CD4-positive, alpha-beta memory T cell (primary cell): ENCODE results near the gene PAQR9. TPM values are rescaled to one million over a fixed set of nuclear protein-coding genes. Genes with fewer than 3 reads are reported as not detected.
"Not testable (repeated sequence)": the region's sequence is repeated elsewhere in the genome, so short reads cannot be mapped to it uniquely, and the experiment has no call there.

Experiments used
- CTCF ChIA-PET: fragments of 350-600 bp; sonication (Branson Sonifier 250); formaldehyde crosslinking; loops from one replicate; lab custom pipeline; 2021; ENCODE audit warnings: inconsistent platforms; ENCODE audit not compliant: partially characterized antibody; lab: Charles Lee
- POLR2A ChIA-PET: fragments of 350-600 bp; sonication (Branson Sonifier 250); formaldehyde crosslinking; loops from one replicate; lab custom pipeline; 2021; ENCODE audit not compliant: partially characterized antibody; lab: Charles Lee
- DNase-seq, 5 donors: peaks; one replicate each; pipeline versions ENCODE4 v3.0.0 to v3.0.0-alpha.2; 2020 to 2022; ENCODE audit warnings: mixed read lengths in 1 of 5
- H3K27ac ChIP-seq: one replicate; pipeline ENCODE4 v1.7.0; 2013; ENCODE audit warnings: low read depth, low read length
- H3K27me3 ChIP-seq: 2 replicates; pipeline ENCODE4 v1.7.0; 2013; ENCODE audit warnings: mild to moderate bottlenecking, low read length, moderate library complexity; ENCODE audit not compliant: insufficient read depth
- H3K36me3 ChIP-seq: 2 replicates; pipeline ENCODE4 v1.7.0; 2013; ENCODE audit warnings: mild to moderate bottlenecking, low read length, moderate library complexity; ENCODE audit not compliant: insufficient read depth
- H3K4me1 ChIP-seq: 2 replicates; pipeline ENCODE4 v1.7.0; 2013; ENCODE audit warnings: mild to moderate bottlenecking, low read length, moderate library complexity; ENCODE audit not compliant: insufficient read depth
- H3K4me3 ChIP-seq, 2 donors: one replicate each; pipeline ENCODE4 v1.7.0; 2013; ENCODE audit warnings: low read length in 2 of 2, mild to moderate bottlenecking in 1 of 2
- H3K9me3 ChIP-seq, 2 donors: one replicate each; pipeline ENCODE4 v1.7.0; 2013; ENCODE audit warnings: low read length in 2 of 2, control low read depth in 1 of 2; ENCODE audit not compliant: control insufficient read depth in 1 of 2
- H3K27ac Mint-ChIP-seq, 7 donors: one replicate each; pipeline ENCODE4 v1.8.0; 2020 to 2021; ENCODE audit warnings: mixed read lengths in 7 of 7, mild to moderate bottlenecking in 6 of 7, inconsistent platforms in 3 of 7, moderate library complexity in 3 of 7
- H3K27me3 Mint-ChIP-seq, 2 donors: one replicate each; pipeline ENCODE4 v1.8.0; 2020 to 2021; ENCODE audit warnings: mixed read lengths in 2 of 2
- H3K36me3 Mint-ChIP-seq, 2 donors: one replicate each; pipeline ENCODE4 v1.8.0; 2020 to 2021; ENCODE audit warnings: mixed read lengths in 2 of 2, inconsistent platforms in 1 of 2, mild to moderate bottlenecking in 1 of 2
- H3K4me1 Mint-ChIP-seq, 4 donors: one replicate each; pipeline ENCODE4 v1.8.0; 2020 to 2021; ENCODE audit warnings: mixed read lengths in 4 of 4, mild to moderate bottlenecking in 1 of 4
- H3K4me3 Mint-ChIP-seq, 8 donors: one replicate each; pipeline ENCODE4 v1.8.0; 2020 to 2021; ENCODE audit warnings: mixed read lengths in 8 of 8, mild to moderate bottlenecking in 7 of 8, moderate library complexity in 6 of 8, inconsistent platforms in 3 of 8
- H3K9me3 Mint-ChIP-seq, 8 donors: one replicate each; pipeline ENCODE4 v1.8.0; 2020 to 2021; ENCODE audit warnings: mixed read lengths in 8 of 8, mild to moderate bottlenecking in 5 of 8, inconsistent platforms in 3 of 8, moderate library complexity in 1 of 8
- intact Hi-C: fragments of 100-400 bp; cut with micrococcal nuclease; formaldehyde crosslinking; loops from one replicate; pipeline ENCODE4 v1.15.1; 2023
- polyA plus RNA-seq, 2 donors: library from polyadenylated mRNA; unstranded; fragments of 300-500 nt; fragmentation: Illumina TruSeq; gene quantifications; one replicate each; pipeline ENCODE4 v1.2.3, GENCODE V29; 2021
- total RNA-seq, 2 experiments: library from RNA; stranded (reverse); gene quantifications; one replicate each; pipeline ENCODE4 v1.2.3, GENCODE V29; 2021

PAQR9 gene
- total and polyA plus RNA-seq, 4 experiments from 2014 or later = not detected

DNA sequence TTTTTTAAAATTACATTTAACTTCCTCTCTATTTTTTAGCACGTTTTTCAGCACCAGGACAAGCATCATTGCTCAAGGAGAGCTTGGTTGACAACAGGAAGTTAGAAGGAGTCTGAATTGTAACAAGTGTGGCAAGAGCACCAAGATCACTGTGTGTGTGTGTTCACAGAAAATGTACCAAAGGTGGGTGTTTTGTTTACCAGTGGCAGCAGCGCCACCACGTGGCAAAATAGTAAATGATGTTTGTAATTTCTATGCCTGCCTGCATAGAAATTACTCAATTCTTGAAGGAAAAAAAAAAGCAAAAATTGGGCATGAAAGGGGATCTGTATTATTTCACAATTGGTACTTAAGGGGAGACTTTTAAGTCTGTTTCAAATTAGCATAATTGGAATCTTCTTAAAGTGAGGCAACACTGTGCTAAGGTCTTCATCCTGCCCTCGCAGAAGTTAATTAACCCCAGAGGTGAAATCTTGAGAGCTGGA lies 30.5 kb upstream of the PAQR9 start:
- Mint-ChIP-seq H3K4me3 (no peak overlapping the region), H3K27ac (no peak overlapping the region)

DNA sequence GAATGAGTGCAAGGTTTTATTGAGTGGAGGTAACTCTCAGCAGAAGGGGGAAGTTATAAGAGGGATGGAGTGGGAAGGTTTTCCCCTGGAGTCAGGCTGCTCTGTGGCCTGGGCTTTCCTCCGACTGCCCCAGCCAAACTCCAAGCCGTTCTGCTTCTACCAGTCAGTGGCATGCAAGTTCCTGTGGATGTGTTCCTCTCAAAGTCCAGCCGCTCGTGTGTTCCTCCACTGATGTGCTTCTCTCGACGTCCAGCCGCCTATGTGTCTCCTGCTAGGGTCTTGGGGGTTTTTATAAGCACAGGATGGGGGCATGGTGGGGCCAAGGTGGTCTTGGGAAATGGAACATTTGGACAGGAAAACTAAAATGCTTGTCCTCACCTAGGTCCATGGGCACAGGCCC lies 28.8 kb upstream of the PAQR9 start:
- H3K9me3 Mint-ChIP-seq = no peaks in the 10 kb centered on the region
- no peaks in the 10 kb centered on the region for H3K27me3 ChIP-seq
- H3K4me3 Mint-ChIP-seq = no peak overlapping the region
- no peaks in the 10 kb centered on the region for H3K36me3 ChIP-seq
- peaks cover 5 to 10% of the 10 kb centered on the region in 2 donors for H3K27me3 Mint-ChIP-seq
- H3K4me1 ChIP-seq = no peaks in the 10 kb centered on the region
- no peak overlapping the region for H3K4me3 ChIP-seq
- peaks cover 0 to 3% (median 0%) of the 10 kb centered on the region in 4 donors for H3K4me1 Mint-ChIP-seq
- no peaks in the 10 kb centered on the region for H3K36me3 Mint-ChIP-seq
- H3K27ac ChIP-seq = no peak overlapping the region
- intact Hi-C loops = no loop called here
- no peak for DNase-seq
- POLR2A ChIA-PET = no interaction called here
- no peaks in the 10 kb centered on the region for H3K9me3 ChIP-seq
- H3K27ac Mint-ChIP-seq = no peak overlapping the region
- CTCF ChIA-PET = interaction anchor here (0.9 to 5.1 kb wide), 6 partner anchors 9 to 406 kb away, joined by 3 to 25 read pairs (median 6); partner anchors contain the start of gene U2SURP

More for the DNA sequence above, 30.5 kb upstream of the PAQR9 start:
- Histone ChIP-seq H3K4me1 (no peaks in the 10 kb centered on the region), H3K36me3 (no peaks in the 10 kb centered on the region), H3K27me3 (no peaks in the 10 kb centered on the region), H3K27ac (no peak overlapping the region), H3K4me3 (no peak overlapping the region), H3K9me3 (no peaks in the 10 kb centered on the region)
- peak; percentile 53 to 61 (median 59) for DNase-seq
- intact Hi-C loops = loop anchor here (1.0 kb wide), 1 partner anchor 408 kb away; no protein-coding TSS in a partner anchor
- CTCF ChIA-PET = interaction anchor here (0.7 to 2.6 kb wide), 8 partner anchors 9 to 414 kb away, joined by 3 to 12 read pairs (median 4); no protein-coding TSS in a partner anchor
- no peaks in the 10 kb centered on the region for H3K9me3 Mint-ChIP-seq
- peaks cover 0 to 7% of the 10 kb centered on the region in 2 donors for H3K27me3 Mint-ChIP-seq
- peaks cover 0 to 3% (median 0%) of the 10 kb centered on the region in 4 donors for H3K4me1 Mint-ChIP-seq
- H3K36me3 Mint-ChIP-seq = no peaks in the 10 kb centered on the region
- POLR2A ChIA-PET = no interaction called here

DNA sequence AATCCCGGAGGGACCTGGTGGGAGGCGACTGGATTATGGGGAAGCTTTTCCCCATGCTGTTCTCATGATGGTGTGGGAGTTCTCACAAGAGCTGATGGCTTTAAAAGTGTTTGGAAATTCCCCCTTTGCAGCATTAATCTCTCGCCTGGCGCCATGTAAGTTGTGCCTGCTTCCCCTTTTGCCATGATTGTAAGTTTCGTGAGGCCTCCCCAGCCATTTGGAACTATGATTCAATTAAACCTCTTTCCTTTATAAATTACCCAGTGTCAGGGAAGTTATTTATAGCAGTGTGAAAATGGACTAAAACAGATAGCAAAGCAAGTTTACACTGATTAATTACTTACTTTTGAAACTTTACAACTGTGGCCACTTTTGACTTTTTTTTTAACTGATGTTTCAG lies 27.2 kb upstream of the PAQR9 start:
- intact Hi-C loops = no loop called here
- no peaks in the 10 kb centered on the region for H3K36me3 Mint-ChIP-seq
- no peak overlapping the region for H3K27ac Mint-ChIP-seq
- POLR2A ChIA-PET = no interaction called here
- no peaks in the 10 kb centered on the region for H3K4me1 ChIP-seq
- peaks cover 7 to 12% of the 10 kb centered on the region in 2 donors for H3K27me3 Mint-ChIP-seq
- H3K27ac ChIP-seq = no peak overlapping the region
- no peaks in the 10 kb centered on the region for H3K9me3 ChIP-seq
- CTCF ChIA-PET = interaction anchor here (0.7 to 5.1 kb wide), 8 partner anchors 8 to 1930 kb away, joined by 3 to 25 read pairs (median 3); partner anchors contain the start of gene U2SURP
- peaks cover 0 to 3% (median 0%) of the 10 kb centered on the region in 4 donors for H3K4me1 Mint-ChIP-seq
- no peaks in the 10 kb centered on the region for H3K9me3 Mint-ChIP-seq
- no peak for DNase-seq
- no peaks in the 10 kb centered on the region for H3K36me3 ChIP-seq
- no peaks in the 10 kb centered on the region for H3K27me3 ChIP-seq
- no peak overlapping the region for H3K4me3 Mint-ChIP-seq
- H3K4me3 ChIP-seq = no peak overlapping the region

- H3K4me3 Mint-ChIP-seq, H3K4me1 Mint-ChIP-seq, POLR2A ChIA-PET, H3K27ac ChIP-seq, H3K4me1 ChIP-seq, H3K9me3 Mint-ChIP-seq, H3K4me3 ChIP-seq, H3K27ac Mint-ChIP-seq, H3K36me3 Mint-ChIP-seq, H3K9me3 ChIP-seq, DNase-seq, H3K36me3 ChIP-seq, H3K27me3 ChIP-seq: not testable (repeated sequence)
- intact Hi-C loops = loop anchor here (5.0 kb wide), 1 partner anchor 862 kb away; no protein-coding TSS in a partner anchor
- CTCF ChIA-PET = interaction anchor here (5.1 kb wide), 1 partner anchor 403 kb away, joined by 25 read pairs; no protein-coding TSS in a partner anchor
- H3K27me3 Mint-ChIP-seq = peaks cover 9 to 10% of the 10 kb centered on the region in 2 donors
Measured at GRCh38 chr3:142988826-142989225, 25.4 kb upstream of the PAQR9 start.

DNA sequence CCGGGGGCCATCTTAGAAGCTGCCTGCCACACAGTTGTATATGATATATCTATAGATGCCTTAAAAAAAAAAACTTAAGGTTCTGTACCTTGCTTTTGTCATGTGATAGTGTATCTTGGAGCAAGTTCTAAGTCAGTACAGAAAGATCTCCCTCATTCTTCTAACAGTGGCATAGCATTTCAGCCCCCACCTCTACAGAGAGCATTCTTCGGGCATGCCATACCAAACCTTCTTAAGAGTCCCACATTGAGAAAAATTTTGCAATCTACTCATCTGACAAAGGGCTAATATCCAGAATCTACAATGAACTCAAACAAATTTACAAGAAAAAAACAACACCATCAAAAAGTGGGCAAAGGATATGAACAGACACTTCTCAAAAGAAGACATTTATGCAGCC lies 24.7 kb upstream of the PAQR9 start:
- DNase-seq, H3K36me3 Mint-ChIP-seq, H3K4me3 ChIP-seq, H3K27me3 ChIP-seq, H3K4me1 ChIP-seq, POLR2A ChIA-PET, H3K4me1 Mint-ChIP-seq, H3K4me3 Mint-ChIP-seq, H3K36me3 ChIP-seq, H3K9me3 ChIP-seq, H3K9me3 Mint-ChIP-seq, H3K27ac ChIP-seq, H3K27ac Mint-ChIP-seq: not testable (repeated sequence)
- CTCF ChIA-PET = interaction anchor here (5.1 kb wide), 1 partner anchor 402 kb away, joined by 25 read pairs; no protein-coding TSS in a partner anchor
- H3K27me3 Mint-ChIP-seq = peaks cover 8 to 10% of the 10 kb centered on the region in 2 donors
- intact Hi-C loops = loop anchor here (5.0 kb wide), 1 partner anchor 861 kb away; no protein-coding TSS in a partner anchor

GRCh38 chr3:142987707-142988106 lies 24.2 kb upstream of the PAQR9 start:
- no peaks in the 10 kb centered on the region for H3K27me3 ChIP-seq
- intact Hi-C loops = loop anchor here (1.0 to 5.0 kb wide), 3 partner anchors 159 to 860 kb away; no protein-coding TSS in a partner anchor
- no peaks in the 10 kb centered on the region for H3K9me3 Mint-ChIP-seq
- no peaks in the 10 kb centered on the region for H3K4me1 ChIP-seq
- H3K4me3 Mint-ChIP-seq = no peak overlapping the region
- no peak overlapping the region for H3K4me3 ChIP-seq
- DNase-seq = no peak
- H3K27ac ChIP-seq = no peak overlapping the region
- no peak overlapping the region for H3K27ac Mint-ChIP-seq
- ChIA-PET CTCF (interaction anchor here (1.3 to 5.1 kb wide), 2 partner anchors 134 to 402 kb away, joined by 4 to 25 read pairs; no protein-coding TSS in a partner anchor), POLR2A (no interaction called here)
- peaks cover 10 to 13% of the 10 kb centered on the region in 2 donors for H3K27me3 Mint-ChIP-seq
- no peaks in the 10 kb centered on the region for H3K4me1 Mint-ChIP-seq
- no peaks in the 10 kb centered on the region for H3K9me3 ChIP-seq
- no peaks in the 10 kb centered on the region for H3K36me3 ChIP-seq
- no peaks in the 10 kb centered on the region for H3K36me3 Mint-ChIP-seq

DNA sequence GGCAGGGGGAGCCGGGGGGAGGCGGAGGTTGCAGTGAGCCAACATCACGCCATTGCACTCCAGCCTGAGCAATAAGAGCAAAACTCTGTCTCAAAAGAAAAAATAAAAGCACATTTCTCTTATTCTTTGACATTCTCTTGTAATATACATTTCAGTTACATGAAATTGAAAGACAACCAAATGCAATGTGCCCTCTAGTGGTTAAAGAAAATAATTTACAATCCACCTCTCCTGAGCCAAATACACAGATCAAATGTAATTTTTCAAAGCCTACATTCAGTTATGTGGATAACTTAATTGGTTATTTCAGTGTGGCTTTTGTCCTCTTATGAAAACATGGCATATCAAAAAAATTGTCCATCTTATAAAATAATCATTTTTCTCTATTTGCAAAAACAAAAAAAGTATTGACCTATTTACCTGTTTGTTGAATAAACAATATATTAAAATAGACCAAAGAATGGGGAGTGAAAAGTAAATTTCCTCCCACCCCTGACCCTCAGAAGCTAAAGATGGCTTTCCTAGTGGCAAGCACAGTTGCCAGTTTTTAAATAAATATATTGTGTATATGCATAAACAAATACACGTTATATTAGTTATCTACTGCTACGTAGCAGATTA lies 23.7 kb upstream of the PAQR9 start:
- intact Hi-C loops = loop anchor here (1.0 to 5.0 kb wide), 3 partner anchors 158 to 860 kb away; no protein-coding TSS in a partner anchor
- Mint-ChIP-seq H3K4me1 (no peaks in the 10 kb centered on the region), H3K36me3 (no peaks in the 10 kb centered on the region), H3K27me3 (peaks cover 10 to 13% of the 10 kb centered on the region in 2 donors), H3K9me3 (no peaks in the 10 kb centered on the region), H3K27ac (no peak overlapping the region), H3K4me3 (no peak overlapping the region)
- no peaks in the 10 kb centered on the region for H3K9me3 ChIP-seq
- H3K27ac ChIP-seq = no peak overlapping the region
- no peaks in the 10 kb centered on the region for H3K27me3 ChIP-seq
- H3K36me3 ChIP-seq = no peaks in the 10 kb centered on the region
- no peak overlapping the region for H3K4me3 ChIP-seq
- ChIA-PET CTCF (interaction anchor here (0.8 to 5.1 kb wide), 6 partner anchors 14 to 401 kb away, joined by 3 to 25 read pairs (median 4); partner anchors contain the start of gene U2SURP), POLR2A (no interaction called here)
- no peaks in the 10 kb centered on the region for H3K4me1 ChIP-seq
- peak in 4 of 5 donors; percentile 41 to 51 (median 42) for DNase-seq
